Activated CD4-positive, alpha-beta T cell treated with anti-CD3 and anti-CD28 coated beads, Interleukin-2, Interleukin-4, amounts not matched to agents 100 ng/mL and 50 ng/mL, durations not matched to agents 16 hours and 8 hours (primary cell): ENCODE measurements around the gene FRMPD2.
"Not testable (repeated sequence)": the region's sequence is repeated elsewhere in the genome, so short reads cannot be mapped to it uniquely, and the experiment has no call there.

ENCODE experiments used
- DNase-seq: peaks from one replicate; pipeline ENCODE4 v3.0.0-alpha.2; 2020; ENCODE audit warnings: low spot score

Gene FRMPD2

GRCh38 chr10:48205918-48206317, 68.6 kb downstream of the FRMPD2 start:
- no peak for DNase-seq

DNA sequence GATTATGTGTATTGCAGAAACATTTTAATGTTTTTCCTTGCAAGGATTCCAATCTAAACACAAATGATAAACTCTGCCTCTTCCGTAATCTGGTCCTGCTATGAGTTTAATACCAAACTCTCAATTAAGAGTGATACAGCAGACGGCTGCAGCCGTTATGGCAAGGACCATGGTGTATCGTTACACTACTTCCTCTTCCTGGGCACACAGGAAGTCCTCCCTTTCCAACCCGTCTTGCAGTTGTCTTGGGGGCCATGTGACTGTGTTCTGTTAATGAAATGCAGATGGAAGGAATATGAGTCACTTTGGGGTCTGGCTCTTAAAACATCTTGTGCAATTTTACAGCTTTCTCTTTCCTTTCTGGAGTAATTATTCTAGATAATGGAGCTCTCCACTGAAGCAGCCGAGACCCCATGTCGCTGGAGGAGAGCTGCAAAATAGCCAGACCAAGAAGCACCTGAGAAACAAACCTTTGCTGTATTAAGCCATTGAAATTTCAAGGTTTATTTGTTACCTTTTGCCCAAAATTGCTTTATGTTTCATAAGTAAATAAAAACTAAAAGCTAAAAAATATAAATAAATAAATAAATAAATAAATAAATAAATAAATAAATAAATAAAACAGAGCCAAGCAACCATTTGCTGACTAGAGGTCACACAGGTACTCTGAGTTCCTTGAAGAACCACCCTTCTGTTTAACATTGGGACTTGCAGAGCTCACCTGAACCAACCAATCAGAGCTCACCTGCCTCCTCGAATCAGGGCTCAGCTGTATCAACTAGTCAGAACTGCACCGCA, 74.7 kb downstream of the FRMPD2 start:
- no peak for DNase-seq

DNA sequence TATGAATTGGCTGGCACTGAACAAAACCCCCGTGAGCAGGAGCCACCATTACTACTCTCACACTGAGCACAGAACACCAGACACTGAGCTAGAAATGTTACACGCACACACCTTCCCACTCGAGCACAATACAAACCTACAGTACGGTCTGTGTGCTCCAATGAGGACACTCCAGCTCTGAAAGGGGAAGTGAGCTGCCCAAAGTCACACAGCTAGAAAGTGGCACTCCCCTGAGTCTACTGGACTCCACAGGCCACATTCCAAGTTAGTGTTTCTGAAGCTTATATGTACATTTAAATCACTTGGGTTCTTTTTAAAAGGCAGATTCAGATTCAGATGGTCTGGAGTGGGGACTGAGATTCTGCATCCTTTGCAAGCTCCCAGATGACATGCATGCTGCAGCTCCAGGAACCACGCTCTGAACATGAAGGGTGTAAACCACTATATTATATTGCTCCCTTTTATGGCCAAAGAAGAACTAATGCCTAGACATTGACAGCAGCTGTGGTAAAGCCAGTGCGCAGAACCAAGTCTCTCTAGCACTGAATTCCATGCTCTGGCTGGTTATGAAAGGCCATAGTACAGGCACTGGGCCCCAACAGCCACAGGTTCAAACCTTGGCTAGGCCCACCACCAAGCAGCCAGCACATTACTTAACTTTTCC, 77.1 kb downstream of the FRMPD2 start:
- DNase-seq: no peak

DNA sequence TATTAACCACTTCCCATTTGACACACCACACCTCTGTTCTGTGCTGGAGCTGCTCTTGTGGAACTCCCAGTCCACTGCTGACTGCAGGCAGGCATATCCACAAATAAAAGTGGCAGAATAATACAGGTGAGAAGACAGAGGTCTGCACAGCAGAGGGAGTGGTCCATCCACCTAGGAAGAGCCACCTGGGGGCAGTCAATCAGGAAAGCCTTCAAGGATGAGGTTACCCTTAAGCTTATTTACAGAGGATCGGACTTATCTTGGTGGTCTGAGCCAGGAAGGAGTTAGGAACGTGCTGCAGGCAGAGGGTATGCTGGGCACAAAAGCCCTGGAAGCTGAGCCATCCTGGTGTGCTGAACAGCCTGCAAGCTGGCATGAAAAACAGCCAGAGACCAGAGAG, 78.7 kb downstream of the FRMPD2 start:
- no peak for DNase-seq

GRCh38 chr10:48194830-48195229, 79.7 kb downstream of the FRMPD2 start:
- DNase-seq: no peak

GRCh38 chr10:48193556-48193955, 80.9 kb downstream of the FRMPD2 start:
- DNase-seq: no peak

- DNase-seq: no peak
Measured at GRCh38 chr10:48192881-48193450, 81.5 kb downstream of the FRMPD2 start.

DNA sequence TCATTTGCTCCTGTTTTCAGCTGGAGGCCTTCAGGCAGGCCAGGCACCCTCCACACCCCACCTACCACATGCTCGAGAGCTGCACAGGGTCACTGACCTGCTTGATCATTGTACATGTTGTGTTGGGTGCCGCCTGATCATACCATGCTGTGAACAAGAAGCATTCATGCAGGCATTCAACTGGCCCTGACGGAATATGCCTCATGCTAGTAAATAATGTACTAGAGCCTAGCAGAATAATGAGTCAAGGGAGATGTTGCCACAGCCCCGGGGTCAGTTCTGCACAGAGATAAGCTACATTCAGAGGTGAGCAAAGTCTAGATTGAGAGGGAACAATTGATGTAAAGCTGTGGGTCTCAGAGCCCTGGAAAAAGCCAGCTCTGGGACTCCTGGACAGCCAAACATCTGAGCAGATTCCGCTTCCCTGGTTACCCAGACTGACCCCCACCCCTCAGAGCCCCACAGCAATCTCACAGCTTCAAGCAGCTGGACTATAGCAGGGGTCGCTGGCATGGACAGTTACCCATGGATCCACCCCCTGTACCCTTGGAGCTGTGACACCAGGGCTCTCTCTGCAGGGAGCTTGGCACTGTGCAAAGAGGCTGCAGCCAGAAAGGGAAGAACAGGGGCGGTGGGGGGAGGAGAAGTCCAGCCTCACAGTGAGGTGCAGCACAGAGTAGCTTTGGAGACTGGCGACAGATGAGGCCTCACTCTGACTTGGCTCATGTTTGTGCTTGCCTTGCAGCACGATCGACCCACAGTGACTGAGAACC, 86.6 kb downstream of the FRMPD2 start:
- DNase-seq: no peak

- no peak for DNase-seq
Measured at GRCh38 chr10:48187126-48187525, 87.4 kb downstream of the FRMPD2 start.

DNA sequence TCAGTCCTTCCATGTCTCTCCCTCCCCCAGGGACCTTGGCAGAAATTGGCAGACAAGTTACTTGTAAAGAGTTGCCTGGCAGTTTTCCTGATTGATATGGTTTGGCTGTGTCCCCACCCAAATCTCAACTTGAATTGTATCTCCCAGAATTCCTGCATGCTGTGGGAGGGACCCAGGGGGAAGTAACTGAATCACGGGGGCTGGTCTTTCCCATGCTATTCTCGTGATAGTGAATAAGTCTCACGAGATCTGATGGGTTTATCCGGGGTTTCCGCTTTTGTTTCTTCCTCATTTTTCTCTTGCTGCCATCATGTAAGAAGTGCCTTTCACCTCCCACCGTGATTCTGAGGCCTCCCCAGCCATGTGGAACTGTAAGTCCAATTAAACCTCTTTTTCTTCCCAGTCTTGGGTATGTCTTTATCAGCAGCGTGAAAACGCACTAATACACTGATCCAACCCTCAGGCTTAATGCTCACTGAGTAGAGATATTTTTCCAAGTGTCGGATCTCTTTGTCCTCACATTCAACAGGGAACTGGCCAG, 88.2 kb downstream of the FRMPD2 start:
- not testable (repeated sequence) for DNase-seq

- no peak for DNase-seq
Measured at GRCh38 chr10:48184224-48184623, 90.3 kb downstream of the FRMPD2 start.

DNA sequence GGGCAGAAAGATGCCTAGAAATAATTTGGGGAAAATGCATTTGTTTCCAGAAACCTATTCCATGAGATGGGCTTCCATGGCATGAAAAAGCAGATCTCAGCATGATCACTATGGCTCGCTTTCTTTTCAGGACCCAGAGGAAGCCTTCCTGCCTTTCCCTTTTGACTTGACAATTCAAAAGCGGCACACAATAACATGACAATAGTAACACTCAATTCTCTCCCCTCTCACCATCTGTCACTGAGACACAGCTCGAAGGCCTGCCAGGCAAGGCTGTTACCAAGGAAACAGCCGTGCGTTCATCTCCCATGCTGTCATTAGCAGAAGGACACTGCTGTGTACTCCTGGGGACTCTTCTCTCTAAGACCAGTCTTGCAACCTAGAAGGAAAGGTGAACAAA, 101.8 kb downstream of the FRMPD2 start:
- not testable (repeated sequence) for DNase-seq

DNA sequence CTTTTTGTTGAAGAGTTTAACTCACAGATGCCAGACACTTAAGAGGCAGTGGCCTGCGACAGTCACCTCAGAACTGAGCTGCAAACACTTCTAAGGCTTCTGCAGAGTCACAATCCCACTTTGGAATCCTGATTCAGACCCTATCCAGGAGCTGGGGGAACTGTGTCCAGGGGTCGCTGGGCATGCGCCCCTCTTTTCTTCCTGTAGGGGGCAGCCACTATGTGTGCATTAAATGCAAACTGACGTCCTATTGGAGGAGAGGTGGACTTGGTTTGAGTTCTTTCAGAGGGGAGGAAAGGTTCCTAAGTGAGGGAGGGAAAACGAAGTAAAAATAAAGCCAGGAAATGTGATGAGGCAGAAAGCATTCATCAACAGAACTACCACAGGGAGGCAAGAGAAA, 113.8 kb downstream of the FRMPD2 start:
- not testable (repeated sequence) for DNase-seq

- not testable (repeated sequence) for DNase-seq
Measured at GRCh38 chr10:48160163-48160562, 114.3 kb downstream of the FRMPD2 start.

DNA sequence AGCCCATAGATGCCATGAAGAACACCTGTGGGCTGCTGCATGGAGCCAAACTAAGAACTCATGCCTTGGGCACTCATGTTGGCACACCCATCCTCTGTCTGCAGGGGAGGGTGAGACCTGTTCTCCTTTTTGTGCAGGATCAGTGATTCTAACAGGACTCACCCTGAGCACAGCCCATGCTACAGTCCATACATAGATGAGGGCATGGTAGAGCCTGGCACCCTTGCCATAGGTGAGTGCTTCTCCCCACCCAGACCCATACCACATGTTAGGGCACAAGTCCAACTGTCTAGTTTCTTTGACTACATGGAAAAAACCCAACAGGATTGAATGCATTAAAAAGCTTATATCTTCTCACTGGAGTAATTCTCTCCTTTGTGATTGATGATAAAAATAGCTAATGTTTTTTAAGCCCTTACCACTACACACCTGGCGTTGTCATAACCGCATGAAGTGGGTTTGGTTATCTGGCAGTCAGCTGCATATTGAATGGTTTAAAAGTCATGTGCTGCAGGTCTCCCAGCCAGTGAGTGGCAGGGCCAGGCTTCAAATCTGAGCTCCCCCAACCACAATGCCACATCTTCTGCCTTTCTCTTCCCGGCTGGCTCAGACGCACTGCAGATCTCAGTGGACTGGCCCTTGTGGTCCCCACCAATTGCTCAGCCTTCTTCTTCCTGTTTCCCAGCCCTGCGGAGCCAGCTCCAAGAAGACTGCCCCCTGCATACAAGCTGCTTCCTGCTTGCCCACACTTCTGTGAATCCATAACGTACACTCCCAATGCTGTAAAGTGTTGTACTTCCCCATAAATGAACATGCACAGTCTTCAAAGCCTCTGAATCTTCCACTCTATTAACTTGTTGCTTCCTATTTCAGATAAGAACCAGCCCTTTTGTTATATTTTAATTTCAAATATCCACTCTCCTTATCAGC, 120.0 kb downstream of the FRMPD2 start:
- not testable (repeated sequence) for DNase-seq

DNA sequence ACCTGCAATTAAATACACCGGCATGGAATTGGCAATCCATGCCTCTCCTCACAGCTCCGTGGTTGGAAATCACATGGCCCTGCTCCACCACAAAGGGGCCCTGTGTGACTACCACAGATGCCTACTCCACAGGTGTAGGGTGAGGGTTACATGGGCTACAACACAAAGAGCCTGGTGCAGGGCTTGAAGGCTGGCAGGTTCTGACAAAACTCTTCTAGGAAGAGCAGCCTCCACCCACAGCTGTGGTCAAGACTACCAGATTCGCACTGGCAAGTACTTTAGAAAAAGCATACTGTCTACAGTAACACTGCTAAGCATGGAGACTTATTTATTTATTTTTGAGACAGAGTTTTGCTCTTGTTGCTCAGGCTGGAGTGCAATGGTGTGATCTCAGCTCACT, 126.9 kb downstream of the FRMPD2 start:
- DNase-seq: not testable (repeated sequence)

DNA sequence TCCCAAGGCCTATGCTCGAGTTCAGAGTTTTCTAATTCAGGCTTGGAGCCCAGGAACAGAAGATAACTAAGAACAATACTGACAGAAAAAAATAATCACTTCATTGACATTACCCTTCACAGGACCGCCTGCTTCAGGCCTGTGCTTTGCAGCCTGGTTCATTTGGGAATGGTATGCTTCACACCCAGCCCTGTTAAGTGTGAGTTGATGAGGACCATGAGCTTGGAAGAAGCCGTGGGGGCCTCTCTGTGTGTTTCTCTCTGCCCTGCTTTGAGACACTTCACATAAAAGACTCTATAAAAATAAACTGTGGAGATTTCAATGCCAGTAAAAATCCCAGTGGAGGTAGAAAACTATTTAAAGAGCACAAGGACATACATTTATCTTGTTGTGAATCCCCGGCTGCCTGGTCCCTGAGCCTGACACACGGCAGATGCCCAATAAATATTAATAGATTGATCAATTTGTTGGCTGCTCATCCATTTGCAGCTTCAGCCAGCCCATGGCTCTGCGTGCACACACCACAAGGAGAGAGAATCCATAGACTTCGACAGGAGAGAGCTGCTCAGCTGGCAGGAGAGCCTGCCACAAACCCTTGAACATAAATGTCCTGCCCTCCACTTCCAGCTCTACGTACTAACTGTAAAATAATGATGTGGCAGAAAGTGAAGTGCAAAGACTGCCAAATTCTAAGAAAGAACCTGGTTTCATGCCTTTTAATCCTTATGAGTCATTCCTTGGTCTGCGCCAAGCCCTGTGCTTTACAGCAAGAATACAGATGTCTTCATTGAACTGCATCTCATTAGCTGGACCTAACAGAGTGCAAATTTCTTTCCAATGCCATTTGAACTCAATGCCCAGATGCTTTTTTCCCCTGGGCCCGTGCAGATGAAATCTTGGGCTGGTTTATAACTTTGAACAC, 130.5 kb downstream of the FRMPD2 start:
- not testable (repeated sequence) for DNase-seq

GRCh38 chr10:48140949-48141348, 133.5 kb downstream of the FRMPD2 start:
- not testable (repeated sequence) for DNase-seq

- not testable (repeated sequence) for DNase-seq
Measured at GRCh38 chr10:48139953-48140850, 134.3 kb downstream of the FRMPD2 start.
